ENCODE measurements around the gene PCDH12. TPM values are rescaled to one million over a fixed set of nuclear protein-coding genes. Genes with fewer than 3 reads are reported as not detected.

Gene PCDH12
- total RNA-seq, 1 donor from 2014 or later: 11.1 TPM

Other genes starting within 250 kb of the PCDH12 start
- 17.2 TPM for gene PCDH1, start 79.8 kb downstream of the PCDH12 start, total RNA-seq
- 107 TPM for gene DELE1, start 34.3 kb downstream of the PCDH12 start, total RNA-seq
- gene RNF14, start 10.9 kb upstream of the PCDH12 start, total RNA-seq: 99.8 TPM
- 20.2 TPM for gene GNPDA1, start 54.8 kb upstream of the PCDH12 start, total RNA-seq
- gene NDFIP1, start 150.6 kb upstream of the PCDH12 start, total RNA-seq: 54.3 TPM

Data from left ventricle myocardium superior (tissue), 1 donor.